Cortex of kidney (tissue), 1 donor: ENCODE results near the gene SUCLA2.
A peak's percentile ranks its signal among the peaks of the same experiment; 100 is the strongest.
"Not testable (repeated sequence)": the region's sequence is repeated elsewhere in the genome, so short reads cannot be mapped to it uniquely, and the experiment has no call there.

Source experiments
- DNase-seq: peaks from one replicate; lab custom pipeline; 2025; lab: John Stamatoyannopoulos, UW

Gene SUCLA2

DNA sequence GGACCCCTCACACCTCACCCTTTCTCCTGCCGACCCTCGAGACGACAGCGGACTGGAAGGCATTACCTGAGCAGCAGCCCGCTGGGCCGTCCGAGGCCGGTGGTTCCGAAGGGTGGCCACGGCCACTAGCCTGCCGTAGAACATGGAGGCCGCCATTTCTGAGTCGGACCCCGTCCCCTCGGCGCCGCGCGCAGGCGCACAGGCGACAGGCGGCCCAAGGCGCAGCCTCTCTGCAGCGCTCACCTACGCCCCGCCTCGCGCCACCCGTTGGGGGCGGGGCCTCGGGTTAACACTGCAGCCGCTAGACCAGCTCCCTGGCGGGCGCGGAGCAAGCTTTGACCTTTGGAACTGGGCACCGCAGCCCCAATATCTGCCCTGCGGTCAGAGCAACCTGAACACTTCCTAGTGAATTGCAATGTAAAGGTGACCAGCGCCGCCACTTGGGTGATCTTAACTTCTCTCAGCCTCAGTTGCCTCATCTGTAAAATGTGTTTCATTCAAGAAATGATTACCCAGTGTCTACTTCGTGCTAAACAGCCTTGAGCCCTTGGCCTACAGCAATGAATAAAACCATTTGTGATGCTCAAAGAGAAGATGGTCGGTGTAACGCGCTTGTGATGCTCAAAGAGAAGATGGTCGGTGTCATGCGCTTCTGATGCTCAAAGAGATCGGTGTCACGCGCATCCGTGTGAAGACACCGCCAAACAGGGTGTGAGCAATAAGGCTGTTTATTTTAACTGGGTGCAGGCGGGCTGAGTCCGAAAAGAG is at the start of gene SUCLA2:
SUCLA2 (minus strand) TSS at position 160 of the 768 bp plus-strand sequence; CDS start at position 156, 4 bp downstream.
- peak; percentile 41 for DNase-seq

DNA sequence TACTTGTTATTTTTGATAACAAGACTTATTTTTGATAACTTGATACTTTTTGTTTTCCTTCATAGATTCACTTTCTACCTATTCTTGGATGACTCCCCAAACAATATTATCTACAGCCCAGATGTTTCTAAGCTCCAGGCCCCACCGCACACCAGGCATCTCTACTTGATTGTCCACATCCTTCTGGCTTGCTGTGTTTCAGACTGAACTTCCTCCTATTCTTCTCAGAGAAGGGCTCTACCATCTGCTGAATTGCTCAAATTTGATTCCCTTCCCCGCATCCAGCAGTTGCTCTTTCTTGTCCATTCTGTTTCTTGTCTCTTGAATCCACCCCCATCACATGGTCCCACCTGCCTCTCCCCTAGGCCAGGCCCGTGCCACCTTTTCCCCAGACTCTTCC is 49.5 kb upstream of the SUCLA2 start:
- no peak for DNase-seq

DNA sequence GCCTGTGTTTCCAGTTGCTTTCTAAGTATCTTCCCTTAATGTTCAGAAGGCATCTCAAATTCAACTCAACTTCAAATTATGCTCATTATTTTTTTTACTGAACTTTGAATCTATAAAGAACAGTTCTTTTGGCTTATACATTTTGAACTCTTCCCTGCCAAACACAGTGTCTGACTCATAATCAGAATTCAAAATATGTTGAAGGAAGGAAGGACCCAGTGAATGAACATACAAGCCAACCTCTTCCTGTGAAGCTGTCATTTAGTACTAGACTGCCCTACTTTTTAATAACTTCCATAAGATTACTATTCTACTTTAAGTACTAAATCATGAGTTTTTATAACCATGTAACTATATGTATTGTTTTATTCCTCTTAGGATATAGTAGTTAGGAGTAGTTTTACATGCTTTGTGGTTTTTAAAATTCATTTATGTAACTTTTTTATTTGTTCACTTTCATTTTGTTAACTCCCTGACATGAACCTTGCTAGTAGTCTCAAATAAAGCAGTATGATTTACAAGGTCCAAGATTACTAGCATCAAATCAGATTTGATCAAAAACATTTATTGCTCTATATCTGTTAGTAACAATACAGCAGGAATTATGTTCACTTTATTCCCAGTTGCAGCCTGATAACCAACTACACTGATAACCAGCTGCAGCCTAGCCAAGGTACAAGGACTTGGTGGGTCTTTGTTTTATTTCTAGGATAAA is 42.9 kb upstream of the SUCLA2 start:
- no peak for DNase-seq

- DNase-seq, result no peak
These were observed 41.8 kb upstream of the SUCLA2 start for GRCh38 chr13:48042894-48043293.

GRCh38 chr13:48040896-48041295 is 39.8 kb upstream of the SUCLA2 start:
- DNase-seq, result no peak

DNA sequence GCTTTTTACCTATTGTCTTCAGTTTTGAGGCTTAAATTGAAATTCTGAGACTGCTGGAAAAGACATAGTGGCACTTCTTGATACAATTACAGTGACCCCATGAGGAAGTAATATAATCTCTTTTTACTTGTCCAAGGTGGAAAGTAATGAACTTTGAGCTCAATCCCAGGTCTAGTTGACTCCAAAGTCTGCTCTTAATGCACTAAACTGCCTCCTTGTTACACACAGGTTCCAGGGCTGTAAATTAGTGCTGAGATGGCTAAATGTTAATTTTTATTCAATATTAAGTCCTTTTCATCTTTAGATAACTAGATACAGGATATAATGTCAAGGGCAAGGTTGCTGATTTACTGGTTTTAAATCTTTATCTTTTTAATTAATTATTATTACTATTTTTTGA is 39.0 kb upstream of the SUCLA2 start:
- DNase-seq, result no peak

- DNase-seq, result no peak
These were observed 37.7 kb upstream of the SUCLA2 start for GRCh38 chr13:48038761-48039160.

DNA sequence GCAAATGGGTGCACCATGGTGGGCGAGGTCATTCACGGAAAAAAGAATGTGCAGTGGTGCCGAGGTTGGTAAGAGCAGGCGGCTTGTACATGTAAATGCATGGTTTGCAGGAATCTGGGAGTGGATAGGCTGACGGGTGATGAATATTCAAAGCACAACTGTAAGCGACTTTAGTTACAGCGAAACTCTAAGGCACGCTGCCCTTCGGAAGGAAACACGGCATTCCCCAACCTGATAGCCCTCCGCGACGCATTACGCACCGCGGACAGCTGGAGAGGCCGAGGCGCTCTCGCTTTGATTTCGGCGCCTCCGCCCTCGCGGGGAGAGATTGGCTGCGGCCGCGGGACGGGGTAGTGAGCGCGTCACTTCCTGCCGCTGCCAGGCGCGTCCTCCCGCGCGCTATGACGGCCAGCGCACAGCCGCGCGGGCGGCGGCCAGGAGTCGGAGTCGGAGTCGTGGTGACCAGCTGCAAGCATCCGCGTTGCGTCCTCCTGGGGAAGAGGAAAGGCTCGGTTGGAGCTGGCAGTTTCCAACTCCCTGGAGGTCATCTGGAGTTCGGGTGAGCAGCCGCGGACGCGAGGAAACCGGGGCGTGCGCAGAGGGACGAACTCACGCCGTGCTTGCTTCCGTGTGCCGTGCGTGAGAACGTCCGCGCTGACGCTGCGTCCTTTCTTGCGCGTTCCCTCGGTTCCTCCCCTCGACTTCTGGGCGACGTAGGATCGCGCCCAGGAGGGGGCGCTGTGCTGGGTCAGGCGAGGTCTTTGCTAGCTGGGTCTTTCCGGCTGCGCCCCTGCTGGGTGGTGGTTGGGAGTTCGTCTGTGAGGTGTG is 36.5 kb upstream of the SUCLA2 start, which contains the start of gene NUDT15:
NUDT15 (plus strand) TSS at position 381 of the 828 bp plus-strand sequence; CDS start at position 402, 21 bp downstream.
- peak; percentile 70 for DNase-seq

GRCh38 chr13:48029859-48030258 is 28.8 kb upstream of the SUCLA2 start:
- DNase-seq, result no peak

DNA sequence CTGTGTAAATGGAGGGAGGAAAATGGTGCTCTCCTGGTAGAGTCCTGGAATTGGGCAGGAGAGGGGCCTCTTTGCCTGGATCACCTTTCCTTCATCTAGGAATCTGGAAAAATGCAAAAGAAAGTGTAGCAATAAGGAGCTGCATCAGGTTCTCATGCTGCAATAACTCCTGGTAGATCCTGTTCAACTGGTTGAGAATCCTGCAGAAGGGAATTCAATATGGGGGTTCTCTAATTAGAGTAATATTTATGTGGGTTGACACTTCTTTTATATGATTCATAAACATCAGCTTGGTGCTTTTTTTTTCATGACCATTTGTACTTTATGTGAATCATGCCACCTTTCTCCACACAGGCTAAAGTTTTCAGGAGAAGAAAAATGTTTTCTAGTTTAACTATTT is 27.0 kb upstream of the SUCLA2 start:
- no peak for DNase-seq

GRCh38 chr13:48019796-48020195 is 18.7 kb upstream of the SUCLA2 start:
- no peak for DNase-seq

DNA sequence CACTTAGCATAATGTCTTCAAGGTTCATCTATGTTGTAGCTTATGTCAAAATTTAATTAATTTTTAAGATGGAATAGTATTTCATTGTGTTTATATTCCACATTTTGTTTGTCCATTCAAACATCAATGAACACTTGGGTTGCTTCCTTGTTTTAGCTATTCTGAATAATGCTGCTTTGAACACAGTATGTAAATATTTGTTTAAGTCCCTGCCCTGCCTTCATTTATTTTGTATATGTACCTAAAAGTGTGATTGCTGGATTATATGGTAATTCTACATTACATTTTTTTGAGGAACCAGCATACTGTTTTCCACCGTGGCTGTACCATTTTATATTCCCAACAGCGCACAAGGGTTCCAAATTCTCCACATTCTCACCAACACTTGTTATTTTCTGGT is 17.6 kb upstream of the SUCLA2 start:
- no peak for DNase-seq

- no peak for DNase-seq
These were observed 13.3 kb upstream of the SUCLA2 start for GRCh38 chr13:48014359-48014758.

- DNase-seq, result no peak
These were observed 11.6 kb upstream of the SUCLA2 start for GRCh38 chr13:48012668-48013067.

DNA sequence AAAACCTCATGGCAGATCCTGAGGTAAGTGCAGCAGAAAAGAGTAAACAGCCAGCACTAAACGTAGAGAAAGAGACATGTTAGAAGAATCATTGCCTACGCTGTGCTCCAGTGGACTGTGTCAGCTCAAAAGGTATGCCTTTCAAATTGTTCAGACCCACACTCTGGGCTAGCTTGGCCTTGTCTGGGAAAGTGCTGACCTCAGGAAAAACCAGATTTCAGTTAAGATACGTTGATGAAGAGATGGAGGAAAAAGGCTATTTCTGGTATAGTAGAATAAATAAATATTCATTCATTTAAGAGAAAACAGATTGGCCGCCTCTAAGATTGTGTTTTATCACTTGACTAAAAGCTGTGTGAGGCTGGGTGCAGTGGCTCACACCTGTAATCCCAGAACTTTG is 9.6 kb upstream of the SUCLA2 start:
- DNase-seq, result no peak

DNA sequence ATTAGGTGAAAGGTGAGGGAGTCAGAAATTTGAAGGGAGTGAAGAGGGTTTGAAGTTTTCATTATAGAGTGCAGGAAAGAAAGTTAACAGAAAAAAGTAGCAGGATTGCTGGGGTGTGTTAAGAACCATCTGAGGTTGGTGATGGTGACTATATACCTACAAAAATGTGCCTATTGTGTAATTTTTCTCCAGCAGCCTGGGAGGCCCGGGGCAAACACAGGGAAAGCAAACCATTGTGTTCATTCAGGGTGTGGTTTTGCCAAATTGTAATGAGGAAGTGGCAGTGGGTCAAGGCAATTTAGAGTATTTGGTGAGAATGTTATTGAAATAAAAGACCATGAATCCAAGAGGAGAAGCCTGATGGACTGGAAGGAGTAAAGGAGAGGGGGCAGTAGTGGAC is 8.2 kb upstream of the SUCLA2 start:
- no peak for DNase-seq

GRCh38 chr13:48006396-48006795 is 5.3 kb upstream of the SUCLA2 start:
- DNase-seq, result no peak

- DNase-seq, result no peak
These were observed 3.1 kb upstream of the SUCLA2 start for GRCh38 chr13:48004201-48004600.

DNA sequence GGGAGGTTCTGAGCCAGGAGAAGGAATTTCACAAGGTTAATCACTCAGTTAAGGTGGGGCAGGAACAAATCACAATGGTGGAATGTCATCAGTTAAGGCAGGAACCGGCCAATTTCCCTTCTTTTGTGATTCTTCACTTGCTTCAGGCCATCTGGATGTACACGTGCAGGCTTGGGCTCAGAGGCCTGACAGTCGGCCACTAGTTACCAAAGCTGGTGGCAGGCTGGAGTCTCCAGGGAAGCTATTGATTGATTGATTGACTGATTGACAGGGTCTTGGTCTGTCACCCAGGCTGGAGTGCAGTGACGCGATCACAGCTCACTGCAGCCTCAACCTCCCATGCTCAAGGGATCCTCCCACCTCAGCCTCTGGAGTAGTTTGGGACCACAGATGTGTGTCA is 926 bp upstream of the SUCLA2 start:
- DNase-seq, result not testable (repeated sequence)

DNA sequence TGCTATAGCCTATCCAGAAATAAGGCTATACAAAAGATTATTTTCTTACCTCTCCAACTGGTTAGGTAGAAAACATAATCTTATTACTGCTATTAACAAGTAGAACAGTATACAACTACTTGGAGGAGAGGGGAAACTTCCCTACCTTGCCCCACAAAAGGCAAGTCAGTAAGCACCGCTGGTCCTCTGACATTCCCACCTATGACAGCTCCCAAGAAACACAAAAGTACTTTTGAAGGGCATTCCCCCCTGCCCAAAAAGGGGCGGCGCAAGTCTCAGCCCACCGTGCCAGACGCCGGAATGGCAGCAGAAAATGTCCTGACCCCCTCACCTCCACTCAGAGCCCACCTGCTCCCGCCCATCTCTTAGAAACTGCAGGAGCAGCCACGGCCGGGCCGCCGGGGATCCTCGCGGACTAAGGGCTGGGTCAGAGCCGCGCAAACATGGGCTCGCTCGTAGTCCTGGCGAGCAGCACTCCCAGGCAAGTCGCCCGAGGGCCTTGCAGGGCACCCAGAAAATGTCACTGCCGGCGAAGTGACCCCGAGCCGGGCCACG is 437 bp downstream of the SUCLA2 start:
- DNase-seq, result no peak

DNA sequence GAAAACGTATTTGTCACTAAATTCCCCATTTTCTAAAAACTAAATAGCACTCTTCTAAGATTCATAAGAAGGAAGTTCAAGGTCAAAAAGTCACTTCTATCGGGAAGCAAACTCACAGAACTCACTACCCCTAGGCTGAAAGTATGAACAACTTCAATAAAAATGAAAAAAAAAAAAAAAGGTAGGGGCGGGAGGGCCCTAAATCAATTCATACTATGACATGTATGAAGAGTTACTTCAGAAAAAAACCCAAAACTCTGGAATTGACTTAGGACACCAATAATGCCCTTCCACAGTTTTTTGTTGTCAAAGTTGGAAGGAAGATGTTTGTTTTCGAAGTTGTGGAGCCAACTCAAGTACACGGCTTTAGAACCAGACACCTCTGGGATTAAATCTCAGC is 1.1 kb downstream of the SUCLA2 start:
- no peak for DNase-seq

GRCh38 chr13:47997384-47997783 is 3.7 kb downstream of the SUCLA2 start:
- no peak for DNase-seq
